Measurements from ENCODE around the gene FZR1. TPM values are rescaled to one million over a fixed set of nuclear protein-coding genes. Genes with fewer than 3 reads are reported as not detected.

Gene FZR1
- total RNA-seq, 1 experiment from 2014 or later, result 51.4 TPM

GRCh38 chr19:3470500-3471128 is 35.5 kb upstream of the FZR1 start:
- no peak overlapping the region for H3K27ac ChIP-seq (ENCODE audit: insufficient read length, low read depth, low read length)
- no peak overlapping the region for H3T11ph ChIP-seq (ENCODE audit: low read length)
- no peak overlapping the region for H3K4me2 ChIP-seq (ENCODE audit: insufficient read depth, insufficient read length, low read length)
- no peak overlapping the region for H3K18ac ChIP-seq (ENCODE audit: insufficient read length, low read depth, low read length)
- TF ChIP-seq CTCF (conservative IDR thresholded peaks at IDR 0.05), result no peak
- no peak overlapping the region for H2BK15ac ChIP-seq (ENCODE audit: low read depth, low read length)
- no peak overlapping the region for H3K56ac ChIP-seq (ENCODE audit: insufficient read length, low read depth, low read length)
- Mint-ChIP-seq H3K27me3 (ENCODE audit: low read depth) (peaks cover 55% of the 10 kb centered on the region), H3K4me3 (no peak overlapping the region; a peak in 1 of 5 replicates), H3K36me3 (ENCODE audit: insufficient read depth in 1 of 3, low read depth in 3 of 3) (peaks cover 0 to 4% (median 0%) of the 10 kb centered on the region in 3 experiments; a peak in 2 of 7 replicates), H3K4me1 (peaks cover under 1 to 3% of the 10 kb centered on the region in 2 experiments; a peak in 3 of 4 replicates), H3K27ac (no peak overlapping the region), H3K9me3 (peaks cover 11 to 17% of the 10 kb centered on the region in 2 experiments)
- no peak overlapping the region for H2AFZ ChIP-seq (ENCODE audit: low read length)
- H2BK20ac ChIP-seq (ENCODE audit: low read depth, low read length, poor library complexity, severe bottlenecking), result no peak overlapping the region
- no peaks in the 10 kb centered on the region for H3K79me2 ChIP-seq (ENCODE audit: insufficient read depth, low read length)
- H4K91ac ChIP-seq (ENCODE audit: insufficient read length, low read depth, low read length), result no peak overlapping the region
- no peak overlapping the region for H2AK5ac ChIP-seq (ENCODE audit: insufficient read length, low read length)
- no peak overlapping the region for H4K5ac ChIP-seq (ENCODE audit: insufficient read length, low read depth, low read length)
- H3K79me1 ChIP-seq (ENCODE audit: insufficient read depth, low read depth, low read length, poor library complexity, severe bottlenecking), result no peaks in the 10 kb centered on the region
- DNase-seq, result no peak
- no peaks in the 10 kb centered on the region for H3K9me3 ChIP-seq (ENCODE audit: control insufficient read depth, low read depth, low read length)
- H4K20me1 ChIP-seq (ENCODE audit: control insufficient read depth, insufficient read depth, insufficient read length), result no peaks in the 10 kb centered on the region
- H3K23me2 ChIP-seq (ENCODE audit: insufficient read length, low read depth, low read length, poor library complexity, severe bottlenecking), result no peaks in the 10 kb centered on the region
- H4K8ac ChIP-seq (replicated peaks; ENCODE audit: insufficient read length, low read depth, low read length), result no peak overlapping the region
- no peak overlapping the region for H3K4ac ChIP-seq (ENCODE audit: low read depth, low read length)
- H3K4me1 ChIP-seq (ENCODE audit: insufficient read depth, low read length), result no peaks in the 10 kb centered on the region
- H2BK120ac ChIP-seq (ENCODE audit: low read depth, low read length, poor library complexity, severe bottlenecking), result no peak overlapping the region
- no peak overlapping the region for H3K23ac ChIP-seq (ENCODE audit: insufficient read length, low read depth, low read length)
- H3K27me3 ChIP-seq (ENCODE audit: insufficient read depth, low read length), result peaks cover 6% of the 10 kb centered on the region; the same call in 1 of the 2 replicates
- H3K14ac ChIP-seq (ENCODE audit: insufficient read depth, low read length), result no peak overlapping the region
- WGBS (ENCODE audit: extremely low coverage, insufficient read length, low lambda C conversion rate), result no CpG with 5 or more reads among the region's 11 CpGs
- no peak overlapping the region for H3K9ac ChIP-seq (ENCODE audit: extremely low read depth, insufficient read length, low read length)
- no peak overlapping the region for H2BK12ac ChIP-seq (ENCODE audit: insufficient read length, low read depth, low read length)
- no peak overlapping the region for H2BK5ac ChIP-seq (ENCODE audit: insufficient read length, low read length)

All from H9 (cell line).